ENCODE data around the gene CDC5L. TPM values are rescaled to one million over a fixed set of nuclear protein-coding genes. Genes with fewer than 3 reads are reported as not detected.

CDC5L gene
- total and polyA plus RNA-seq, 3 donors from 2014 or later, result 19.7 to 20.5 (median 20.3) TPM

- H3K4me1 ChIP-seq, result peaks cover 15% of the 10 kb centered on the region
- no peak overlapping the region for H3K27ac ChIP-seq
- no peak overlapping the region for H3K4me3 ChIP-seq
- intact Hi-C loops (cut with DNase I; ENCODE audit: low total_unique reads), result loop anchor here (10.0 kb wide), 1 partner anchor 188 kb away; the partner anchor contains the start of gene NFKBIE
- no peak for DNase-seq
- H3K9me3 ChIP-seq, result no peaks in the 10 kb centered on the region
- H3K27me3 ChIP-seq, result no peaks in the 10 kb centered on the region
- TF ChIP-seq, protein P1, sequence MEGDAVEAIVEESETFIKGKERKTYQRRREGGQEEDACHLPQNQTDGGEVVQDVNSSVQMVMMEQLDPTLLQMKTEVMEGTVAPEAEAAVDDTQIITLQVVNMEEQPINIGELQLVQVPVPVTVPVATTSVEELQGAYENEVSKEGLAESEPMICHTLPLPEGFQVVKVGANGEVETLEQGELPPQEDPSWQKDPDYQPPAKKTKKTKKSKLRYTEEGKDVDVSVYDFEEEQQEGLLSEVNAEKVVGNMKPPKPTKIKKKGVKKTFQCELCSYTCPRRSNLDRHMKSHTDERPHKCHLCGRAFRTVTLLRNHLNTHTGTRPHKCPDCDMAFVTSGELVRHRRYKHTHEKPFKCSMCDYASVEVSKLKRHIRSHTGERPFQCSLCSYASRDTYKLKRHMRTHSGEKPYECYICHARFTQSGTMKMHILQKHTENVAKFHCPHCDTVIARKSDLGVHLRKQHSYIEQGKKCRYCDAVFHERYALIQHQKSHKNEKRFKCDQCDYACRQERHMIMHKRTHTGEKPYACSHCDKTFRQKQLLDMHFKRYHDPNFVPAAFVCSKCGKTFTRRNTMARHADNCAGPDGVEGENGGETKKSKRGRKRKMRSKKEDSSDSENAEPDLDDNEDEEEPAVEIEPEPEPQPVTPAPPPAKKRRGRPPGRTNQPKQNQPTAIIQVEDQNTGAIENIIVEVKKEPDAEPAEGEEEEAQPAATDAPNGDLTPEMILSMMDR (IDR thresholded peaks at IDR 0.05), result no peak
- TF ChIP-seq POLR2A (IDR thresholded peaks at IDR 0.05), result no peak
- no peaks in the 10 kb centered on the region for H3K36me3 ChIP-seq (ENCODE audit: low read depth, missing control alignments)
- 86 to 88% methylated on average over 1 of the region's 1 CpG for WGBS, 2 donors
These were observed 65.6 kb downstream of the CDC5L start for GRCh38 chr6:44453146-44453545.

DNA sequence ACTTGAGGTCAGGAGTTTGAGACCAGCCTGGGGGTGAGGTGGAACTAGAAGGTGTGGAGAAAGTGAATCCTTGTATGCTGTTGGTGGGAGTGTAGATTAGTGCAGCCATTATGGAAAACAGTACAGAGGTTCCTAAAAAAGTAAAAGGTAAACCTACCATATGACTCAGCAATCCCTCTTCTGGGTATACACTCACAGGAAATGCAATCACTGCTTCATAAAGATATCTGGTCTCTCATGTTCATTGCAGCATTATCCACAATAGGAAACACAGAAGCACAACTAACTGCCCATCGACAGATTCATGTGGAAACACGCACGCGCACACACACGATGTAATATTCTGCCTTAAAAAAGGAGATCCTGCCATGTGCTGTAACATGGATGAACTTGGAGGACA lies 66.7 kb downstream of the CDC5L start:
- TF ChIP-seq, protein P1 (IDR thresholded peaks at IDR 0.05), result no peak
- no peak for TF ChIP-seq POLR2A (IDR thresholded peaks at IDR 0.05)
- WGBS, 2 donors, result 75 to 87% methylated on average over 5 of the region's 5 CpGs

DNA sequence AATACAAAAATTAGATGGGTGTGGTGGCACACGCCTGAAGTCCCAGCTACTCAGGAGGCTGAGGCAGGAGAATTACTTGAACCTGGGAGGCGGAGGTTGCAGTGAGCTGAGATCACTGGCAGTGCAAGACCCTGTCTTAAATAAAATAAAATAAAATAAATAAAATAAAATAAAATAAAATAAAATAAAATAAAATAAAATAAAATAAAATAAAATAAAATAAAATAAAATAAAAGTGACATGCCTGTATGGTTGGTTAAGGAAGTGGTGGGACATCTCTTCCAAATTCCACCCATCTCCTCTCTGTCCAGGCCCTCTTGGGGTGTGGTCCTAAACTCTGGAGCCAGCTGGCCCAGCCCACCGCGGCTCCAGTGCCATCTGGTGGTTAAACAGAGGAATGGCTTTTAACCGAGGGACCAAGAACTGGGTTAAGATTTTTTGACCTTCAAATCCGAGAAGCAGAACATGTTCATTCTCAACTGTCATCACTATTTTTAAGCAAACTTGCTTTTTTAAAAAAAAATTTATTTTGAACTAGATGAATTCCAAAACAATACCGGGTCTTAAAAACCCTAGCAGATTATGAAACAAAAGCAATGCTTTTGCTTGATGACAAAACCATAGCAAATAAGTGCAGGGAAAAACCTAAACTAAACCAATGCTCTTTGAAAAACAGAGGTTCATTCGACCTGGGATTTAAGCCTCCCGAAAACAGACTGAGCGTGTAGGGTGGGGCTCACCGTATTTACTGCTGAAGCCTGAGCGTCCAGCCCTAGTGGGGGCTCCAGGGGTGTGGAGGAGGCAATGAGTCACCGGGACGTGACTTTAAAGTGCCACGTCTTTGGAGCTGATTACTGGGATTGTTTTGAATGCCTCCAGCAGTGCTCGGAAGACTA lies 68.8 kb downstream of the CDC5L start:
- Histone ChIP-seq H3K4me3 (no peak overlapping the region), H3K36me3 (ENCODE audit: low read depth, missing control alignments) (no peaks in the 10 kb centered on the region), H3K27me3 (no peaks in the 10 kb centered on the region), H3K27ac (no peak overlapping the region), H3K4me1 (peaks cover 15% of the 10 kb centered on the region), H3K9me3 (no peaks in the 10 kb centered on the region)
- TF ChIP-seq, protein P1 (IDR thresholded peaks at IDR 0.05), result peak; percentile 9 to 85 (median 68)
- TF ChIP-seq POLR2A (IDR thresholded peaks at IDR 0.05), result no peak
- DNase-seq, result peak; percentile 54
- WGBS, 2 donors, result 37 to 38% methylated on average over 16 of the region's 16 CpGs
- intact Hi-C loops (cut with DNase I; ENCODE audit: low total_unique reads), result loop anchor here (10.0 kb wide), 1 partner anchor 192 kb away; the partner anchor contains the start of gene NFKBIE

More for the DNA sequence above, 66.7 kb downstream of the CDC5L start:
- no peaks in the 10 kb centered on the region for H3K27me3 ChIP-seq
- no peaks in the 10 kb centered on the region for H3K9me3 ChIP-seq
- peaks cover 15% of the 10 kb centered on the region for H3K4me1 ChIP-seq
- DNase-seq, result no peak
- no peak overlapping the region for H3K4me3 ChIP-seq
- H3K27ac ChIP-seq, result no peak overlapping the region
- intact Hi-C loops (cut with DNase I; ENCODE audit: low total_unique reads), result loop anchor here (10.0 kb wide), 1 partner anchor 189 kb away; the partner anchor contains the start of gene NFKBIE
- no peaks in the 10 kb centered on the region for H3K36me3 ChIP-seq (ENCODE audit: low read depth, missing control alignments)

DNA sequence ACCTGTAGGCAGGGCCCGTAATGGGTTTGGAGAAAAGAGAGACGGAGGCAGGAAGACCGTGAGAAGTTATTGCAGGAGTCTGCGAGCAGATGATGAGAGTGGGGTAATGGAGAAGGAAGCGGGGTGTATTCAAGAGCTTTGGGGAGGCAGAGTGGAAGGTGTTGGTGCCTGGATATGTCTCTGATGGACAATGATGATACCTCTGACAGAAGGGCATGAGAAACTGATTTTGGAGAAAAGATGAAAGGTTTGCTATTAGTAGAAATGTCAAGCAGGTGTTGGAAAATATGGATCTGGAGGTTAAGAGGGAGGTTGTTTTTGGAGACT lies 69.4 kb downstream of the CDC5L start:
- TF ChIP-seq, protein P1 (IDR thresholded peaks at IDR 0.05), result no peak
- TF ChIP-seq POLR2A (IDR thresholded peaks at IDR 0.05), result no peak
- Histone ChIP-seq H3K4me1 (peaks cover 15% of the 10 kb centered on the region), H3K27ac (no peak overlapping the region), H3K27me3 (no peaks in the 10 kb centered on the region), H3K36me3 (ENCODE audit: low read depth, missing control alignments) (no peaks in the 10 kb centered on the region), H3K9me3 (no peaks in the 10 kb centered on the region), H3K4me3 (no peak overlapping the region)
- 78 to 85% methylated on average over 5 of the region's 5 CpGs for WGBS, 2 donors
- DNase-seq, result no peak
- intact Hi-C loops (cut with DNase I; ENCODE audit: low total_unique reads), result loop anchor here (10.0 kb wide), 1 partner anchor 192 kb away; the partner anchor contains the start of gene NFKBIE
